Measurements from ENCODE around the gene S100A7. TPM values are rescaled to one million over a fixed set of nuclear protein-coding genes. Genes with fewer than 3 reads are reported as not detected.

The S100A7 gene
- total and polyA plus RNA-seq, 2 of the 4 experiments (the other 2 are of a cell fraction) = not detected

- H3K9me1 ChIP-seq (ENCODE audit: insufficient read depth, low read length) = peaks cover 3% of the 10 kb centered on the region; the same call in 1 of the 2 replicates
- no peaks in the 10 kb centered on the region for H3K9me3 ChIP-seq (ENCODE audit: control insufficient read depth, insufficient read depth, low read length)
- in situ Hi-C loops (cut with MboI; ENCODE audit: low sequenced_read_pairs) = no loop called here
- ChIA-PET CTCF (no interaction called here), POLR2A (ENCODE audit: unreplicated experiment) (no interaction called here)
- H2AK9ac ChIP-seq (replicated peaks; ENCODE audit: low read depth, low read length, poor library complexity) = no peak overlapping the region
- no peak overlapping the region for H2AFZ ChIP-seq (replicated peaks; ENCODE audit: low read length, poor library complexity)
- no peak overlapping the region for H3K4ac ChIP-seq (ENCODE audit: low read depth, low read length)
- H2BK120ac ChIP-seq (ENCODE audit: low read depth, low read length) = no peak overlapping the region
- no peaks in the 10 kb centered on the region for H4K20me1 ChIP-seq (ENCODE audit: insufficient read depth, low read length)
- H2BK20ac ChIP-seq (ENCODE audit: low read depth, low read length) = no peak overlapping the region
- no peak overlapping the region for H3K4me3 ChIP-seq (ENCODE audit: insufficient read depth, low read depth, low read length)
- no TSS peak for BruUV-seq (replicated peaks)
- WGBS, 2 experiments (ENCODE audit: extremely low coverage in 2 of 2, insufficient read length in 1 of 2) = 34% methylated on average over 5 of the region's 7 CpGs; no CpG with 5 or more reads in 1 of the 2 experiments
- dilution Hi-C loops (cut with HindIII; ENCODE audit: low sequenced_read_pairs, unreplicated experiment) = no loop called here
- H3K36me3 ChIP-seq (ENCODE audit: control insufficient read depth, insufficient read depth, low read length) = no peaks in the 10 kb centered on the region
- no peak overlapping the region for H2BK15ac ChIP-seq (ENCODE audit: low read depth, low read length)
- no peak overlapping the region for H3K9ac ChIP-seq (ENCODE audit: low read depth, low read length)
- H4K91ac ChIP-seq (ENCODE audit: insufficient read depth, low read depth, low read length) = no peak overlapping the region
- DNase-seq = no peak
- no peak overlapping the region for H2BK5ac ChIP-seq (ENCODE audit: low read depth, low read length, poor library complexity, severe bottlenecking)
- H3K4me1 ChIP-seq (ENCODE audit: control insufficient read depth, insufficient read depth, low read length) = no peaks in the 10 kb centered on the region
- peaks cover 6% of the 10 kb centered on the region for H3K27me3 ChIP-seq (ENCODE audit: control insufficient read depth, insufficient read depth, low read length)
- H2AK5ac ChIP-seq (ENCODE audit: low read depth, low read length) = no peak overlapping the region
- H3K14ac ChIP-seq (replicated peaks; ENCODE audit: low read depth, low read length) = no peak overlapping the region
- H4K8ac ChIP-seq (ENCODE audit: low read depth in 2 of 2, low read length in 2 of 2) = no peak overlapping the region
- H3K27ac ChIP-seq (ENCODE audit: insufficient read depth, low read length) = no peak overlapping the region
- ATAC-seq (ENCODE audit: low read depth) = no peak
- no peak overlapping the region for H3K23ac ChIP-seq (ENCODE audit: low read depth, low read length)
- no peaks in the 10 kb centered on the region for H3K79me1 ChIP-seq (ENCODE audit: low read depth in 1 of 2, low read length in 2 of 2)
- no peak overlapping the region for H3K4me2 ChIP-seq (ENCODE audit: low read depth, low read length)
- H3K18ac ChIP-seq (ENCODE audit: low read depth, low read length) = no peak overlapping the region
- intact Hi-C loops (cut with micrococcal nuclease) = no loop called here
- H4K5ac ChIP-seq (ENCODE audit: low read depth, low read length) = no peak overlapping the region
- no peak overlapping the region for H3K56ac ChIP-seq (ENCODE audit: extremely low read depth, insufficient read depth, low read length)
- no peak for TF ChIP-seq USF2 (IDR thresholded peaks at IDR 0.05; ENCODE audit: low read depth, low read length)
- no peak for TF ChIP-seq RCOR1 (IDR thresholded peaks at IDR 0.05; ENCODE audit: insufficient replicate concordance, low read length)
- no peak for TF ChIP-seq POLR2A (IDR thresholded peaks at IDR 0.05; ENCODE audit: low read depth, low read length)
- TF ChIP-seq CHD1 (IDR thresholded peaks at IDR 0.05; ENCODE audit: low read depth, low read length) = no peak
- TF ChIP-seq NFE2L2 (IDR thresholded peaks at IDR 0.05; ENCODE audit: low read depth, low read length) = no peak
- TF ChIP-seq SMC3 (IDR thresholded peaks at IDR 0.05; ENCODE audit: low read depth, low read length) = no peak
- no peak for TF ChIP-seq RFX5 (IDR thresholded peaks at IDR 0.05; ENCODE audit: low read depth, low read length)
- no peak for TF ChIP-seq MAZ (IDR thresholded peaks at IDR 0.05; ENCODE audit: borderline replicate concordance, low read depth, low read length)
- no peak for TF ChIP-seq MXI1 (IDR thresholded peaks at IDR 0.05; ENCODE audit: borderline replicate concordance, low read depth, low read length)
- TF ChIP-seq ELK1 (IDR thresholded peaks at IDR 0.05; ENCODE audit: borderline replicate concordance, low read depth, low read length) = no peak
- no peak for TF ChIP-seq RAD21 (IDR thresholded peaks at IDR 0.05; ENCODE audit: low read length)
- no peak for TF ChIP-seq CEBPB (IDR thresholded peaks at IDR 0.05; ENCODE audit: low read depth, low read length)
- no peak for TF ChIP-seq MAFK (IDR thresholded peaks at IDR 0.05; ENCODE audit: low read depth, low read length)
- TF ChIP-seq BHLHE40 (IDR thresholded peaks at IDR 0.05; ENCODE audit: low read depth, low read length) = no peak
- TF ChIP-seq CTCF (conservative IDR thresholded peaks at IDR 0.05; ENCODE audit: low read depth, low read length) = no peak
These were observed 30.9 kb downstream of the S100A7 start for GRCh38 chr1:153429266-153430165.

All from IMR-90 (cell line).